SK-N-SH treated with all-trans-retinoic acid at 6 μM for 48 hours (cell line): ENCODE measurements around the gene ARHGAP26.

Source experiments
- ATAC-seq: fragments of 200-7000 bp; cut with Tn5 transposase; 3 replicates; pipeline ENCODE4 v1.9.1; 2020; ENCODE audit warnings: mild to moderate bottlenecking, moderate library complexity
- BACH2 ChIP-seq: fragments of 250-450 bp; sonication (Bioruptor Pico); IDR thresholded peaks from 2 replicates; pipeline ENCODE4 v1.9.0; 2021; ENCODE audit warnings: mild to moderate bottlenecking, borderline replicate concordance
- CSDC2 ChIP-seq: fragments of 250-450 bp; sonication (Bioruptor Pico); IDR thresholded peaks from 2 replicates; pipeline ENCODE4 v1.5.0; 2020; ENCODE audit warnings: mild to moderate bottlenecking, moderate library complexity
- ESRRG ChIP-seq: fragments of 250-450 bp; sonication (Bioruptor Pico); IDR thresholded peaks from 2 replicates; pipeline ENCODE4 v1.6.1; 2021; ENCODE audit warnings: mild to moderate bottlenecking
- GLIS3 ChIP-seq: fragments of 250-450 bp; sonication (Bioruptor Pico); IDR thresholded peaks from 2 replicates; pipeline ENCODE4 v1.5.0; 2020; ENCODE audit warnings: mild to moderate bottlenecking, moderate library complexity
- ISL1 ChIP-seq: fragments of 250-450 bp; sonication (Bioruptor Pico); IDR thresholded peaks from 2 replicates; pipeline ENCODE4 v2.1.2; 2022; ENCODE audit warnings: mild to moderate bottlenecking, moderate library complexity
- OSR1 ChIP-seq: fragments of 250-450 bp; sonication (Bioruptor Pico); IDR thresholded peaks from 2 replicates; pipeline ENCODE4 v1.8.0; 2022; ENCODE audit warnings: moderate library complexity, mild to moderate bottlenecking, inconsistent platforms
- POU6F1 ChIP-seq: fragments of 250-450 bp; sonication (Bioruptor Pico); IDR thresholded peaks from 2 replicates; pipeline ENCODE4 v1.8.0; 2021; ENCODE audit warnings: low read depth, mild to moderate bottlenecking, moderate library complexity, borderline replicate concordance
- RARB ChIP-seq: fragments of 250-450 bp; sonication (Bioruptor Pico); IDR thresholded peaks from 2 replicates; pipeline ENCODE4 v1.8.0; 2021; ENCODE audit warnings: mild to moderate bottlenecking, moderate library complexity
- SNAI2 ChIP-seq: fragments of 250-450 bp; sonication (Bioruptor Pico); IDR thresholded peaks from 2 replicates; pipeline ENCODE4 v1.5.0; 2020; ENCODE audit warnings: mild to moderate bottlenecking, moderate library complexity
- TCF4 ChIP-seq: fragments of 250-450 bp; sonication (Bioruptor Pico); IDR thresholded peaks from 2 replicates; pipeline ENCODE4 v1.8.0; 2021; ENCODE audit warnings: mild to moderate bottlenecking, moderate library complexity, borderline replicate concordance
- TOX ChIP-seq: fragments of 250-450 bp; sonication (Bioruptor Pico); IDR thresholded peaks from 2 replicates; pipeline ENCODE4 v1.8.0; 2021; ENCODE audit warnings: mild to moderate bottlenecking, moderate library complexity, borderline replicate concordance
- TSHZ2 ChIP-seq: fragments of 250-450 bp; sonication (Bioruptor Pico); IDR thresholded peaks from 2 replicates; pipeline ENCODE4 v1.5.0; 2020; ENCODE audit warnings: mild to moderate bottlenecking, moderate library complexity
- ZC3H10 ChIP-seq: fragments of 250-450 bp; sonication (Bioruptor Pico); IDR thresholded peaks from 2 replicates; pipeline ENCODE4 v1.5.1; 2021; ENCODE audit warnings: mild to moderate bottlenecking, moderate library complexity
- ZFP3 ChIP-seq: fragments of 250-450 bp; sonication (Bioruptor Pico); IDR thresholded peaks from 2 replicates; pipeline ENCODE4 v1.5.0; 2020; ENCODE audit warnings: mild to moderate bottlenecking, moderate library complexity
- ZFP30 ChIP-seq: fragments of 450-650 bp; formaldehyde crosslinking; IDR thresholded peaks from 2 replicates; pipeline ENCODE4 v1.5.0; 2022; ENCODE audit warnings: mild to moderate bottlenecking, moderate library complexity
- ZNF565 ChIP-seq: fragments of 450-650 bp; formaldehyde crosslinking; conservative IDR thresholded peaks from 2 replicates; pipeline ENCODE4 v1.5.0; 2020; ENCODE audit warnings: low read depth, mild to moderate bottlenecking, moderate library complexity
- ZNF70 ChIP-seq: fragments of 450-650 bp; formaldehyde crosslinking; IDR thresholded peaks from 2 replicates; pipeline ENCODE4 v1.5.0; 2020; ENCODE audit warnings: mild to moderate bottlenecking, moderate library complexity
- ZNF8 ChIP-seq: fragments of 450-650 bp; formaldehyde crosslinking; IDR thresholded peaks from 2 replicates; pipeline ENCODE4 v1.5.0; 2020; ENCODE audit warnings: mild to moderate bottlenecking, moderate library complexity
- TF ChIP-seq, protein P1 (sequence below): fragments of 250-450 bp; sonication (Bioruptor Pico); IDR thresholded peaks from 2 replicates; pipeline ENCODE4 v1.8.0; 2020; ENCODE audit warnings: mild to moderate bottlenecking, moderate library complexity, borderline replicate concordance
- TF ChIP-seq, protein P2 (sequence below): fragments of 250-450 bp; sonication (Bioruptor Pico); IDR thresholded peaks from 2 replicates; pipeline ENCODE4 v1.5.1; 2020; ENCODE audit warnings: low read depth, mild to moderate bottlenecking, moderate library complexity
- TF ChIP-seq, protein P3 (sequence below): fragments of 250-450 bp; sonication (Bioruptor Pico); IDR thresholded peaks from 2 replicates; pipeline ENCODE4 v1.5.1; 2021; ENCODE audit warnings: mild to moderate bottlenecking, moderate library complexity

Gene ARHGAP26

DNA sequence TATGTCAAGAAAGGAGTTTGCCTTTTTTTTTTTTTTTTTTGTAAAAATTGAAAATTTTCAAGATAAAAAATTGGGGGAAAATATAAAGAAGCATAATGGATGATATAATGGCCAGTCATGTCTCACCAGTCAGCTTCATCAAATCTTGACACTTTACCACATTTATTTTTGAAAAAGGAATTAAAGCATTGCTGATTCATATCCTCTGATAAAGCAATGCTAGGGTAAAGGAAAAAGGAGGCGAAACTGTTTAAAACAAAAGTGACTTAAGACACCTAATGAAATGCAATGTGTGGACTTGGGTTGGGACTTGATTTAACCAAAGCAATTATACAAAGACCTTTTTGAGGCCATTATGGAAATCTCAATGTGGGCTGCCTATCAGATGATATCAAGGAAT, 208.5 kb downstream of the ARHGAP26 start:
- ATAC-seq: no peak
- no peak for TF ChIP-seq CSDC2
- no peak for TF ChIP-seq ZNF8 (CRISPR knock-in tag)
- no peak for TF ChIP-seq ZNF70 (CRISPR knock-in tag)
- no peak for TF ChIP-seq ISL1 (CRISPR knock-in tag)
- TF ChIP-seq TSHZ2 (CRISPR knock-in tag): no peak
- no peak for TF ChIP-seq ESRRG (CRISPR knock-in tag)
- TF ChIP-seq, protein P1, sequence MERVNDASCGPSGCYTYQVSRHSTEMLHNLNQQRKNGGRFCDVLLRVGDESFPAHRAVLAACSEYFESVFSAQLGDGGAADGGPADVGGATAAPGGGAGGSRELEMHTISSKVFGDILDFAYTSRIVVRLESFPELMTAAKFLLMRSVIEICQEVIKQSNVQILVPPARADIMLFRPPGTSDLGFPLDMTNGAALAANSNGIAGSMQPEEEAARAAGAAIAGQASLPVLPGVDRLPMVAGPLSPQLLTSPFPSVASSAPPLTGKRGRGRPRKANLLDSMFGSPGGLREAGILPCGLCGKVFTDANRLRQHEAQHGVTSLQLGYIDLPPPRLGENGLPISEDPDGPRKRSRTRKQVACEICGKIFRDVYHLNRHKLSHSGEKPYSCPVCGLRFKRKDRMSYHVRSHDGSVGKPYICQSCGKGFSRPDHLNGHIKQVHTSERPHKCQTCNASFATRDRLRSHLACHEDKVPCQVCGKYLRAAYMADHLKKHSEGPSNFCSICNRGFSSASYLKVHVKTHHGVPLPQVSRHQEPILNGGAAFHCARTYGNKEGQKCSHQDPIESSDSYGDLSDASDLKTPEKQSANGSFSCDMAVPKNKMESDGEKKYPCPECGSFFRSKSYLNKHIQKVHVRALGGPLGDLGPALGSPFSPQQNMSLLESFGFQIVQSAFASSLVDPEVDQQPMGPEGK (CRISPR knock-in tag): no peak
- TF ChIP-seq GLIS3 (CRISPR knock-in tag): no peak
- TF ChIP-seq SNAI2 (CRISPR knock-in tag): no peak
- TF ChIP-seq POU6F1 (CRISPR knock-in tag): no peak
- TF ChIP-seq, protein P2, sequence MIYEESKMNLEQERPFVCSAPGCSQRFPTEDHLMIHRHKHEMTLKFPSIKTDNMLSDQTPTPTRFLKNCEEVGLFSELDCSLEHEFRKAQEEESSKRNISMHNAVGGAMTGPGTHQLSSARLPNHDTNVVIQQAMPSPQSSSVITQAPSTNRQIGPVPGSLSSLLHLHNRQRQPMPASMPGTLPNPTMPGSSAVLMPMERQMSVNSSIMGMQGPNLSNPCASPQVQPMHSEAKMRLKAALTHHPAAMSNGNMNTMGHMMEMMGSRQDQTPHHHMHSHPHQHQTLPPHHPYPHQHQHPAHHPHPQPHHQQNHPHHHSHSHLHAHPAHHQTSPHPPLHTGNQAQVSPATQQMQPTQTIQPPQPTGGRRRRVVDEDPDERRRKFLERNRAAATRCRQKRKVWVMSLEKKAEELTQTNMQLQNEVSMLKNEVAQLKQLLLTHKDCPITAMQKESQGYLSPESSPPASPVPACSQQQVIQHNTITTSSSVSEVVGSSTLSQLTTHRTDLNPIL (CRISPR knock-in tag): no peak
- TF ChIP-seq ZC3H10 (CRISPR knock-in tag): no peak
- no peak for TF ChIP-seq TOX (CRISPR knock-in tag)
- no peak for TF ChIP-seq BACH2 (CRISPR knock-in tag)
- TF ChIP-seq, protein P3, sequence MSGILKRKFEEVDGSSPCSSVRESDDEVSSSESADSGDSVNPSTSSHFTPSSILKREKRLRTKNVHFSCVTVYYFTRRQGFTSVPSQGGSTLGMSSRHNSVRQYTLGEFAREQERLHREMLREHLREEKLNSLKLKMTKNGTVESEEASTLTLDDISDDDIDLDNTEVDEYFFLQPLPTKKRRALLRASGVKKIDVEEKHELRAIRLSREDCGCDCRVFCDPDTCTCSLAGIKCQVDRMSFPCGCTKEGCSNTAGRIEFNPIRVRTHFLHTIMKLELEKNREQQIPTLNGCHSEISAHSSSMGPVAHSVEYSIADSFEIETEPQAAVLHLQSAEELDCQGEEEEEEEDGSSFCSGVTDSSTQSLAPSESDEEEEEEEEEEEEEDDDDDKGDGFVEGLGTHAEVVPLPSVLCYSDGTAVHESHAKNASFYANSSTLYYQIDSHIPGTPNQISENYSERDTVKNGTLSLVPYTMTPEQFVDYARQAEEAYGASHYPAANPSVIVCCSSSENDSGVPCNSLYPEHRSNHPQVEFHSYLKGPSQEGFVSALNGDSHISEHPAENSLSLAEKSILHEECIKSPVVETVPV: no peak
- no peak for TF ChIP-seq ZNF565 (CRISPR knock-in tag)
- no peak for TF ChIP-seq TCF4 (CRISPR knock-in tag)

- TF ChIP-seq TOX (CRISPR knock-in tag) (no peak), ZNF8 (CRISPR knock-in tag) (no peak), OSR1 (CRISPR knock-in tag) (no peak), TSHZ2 (CRISPR knock-in tag) (no peak)
- ATAC-seq: no peak
Measured at GRCh38 chr5:142979636-142980035, 209.5 kb downstream of the ARHGAP26 start.

DNA sequence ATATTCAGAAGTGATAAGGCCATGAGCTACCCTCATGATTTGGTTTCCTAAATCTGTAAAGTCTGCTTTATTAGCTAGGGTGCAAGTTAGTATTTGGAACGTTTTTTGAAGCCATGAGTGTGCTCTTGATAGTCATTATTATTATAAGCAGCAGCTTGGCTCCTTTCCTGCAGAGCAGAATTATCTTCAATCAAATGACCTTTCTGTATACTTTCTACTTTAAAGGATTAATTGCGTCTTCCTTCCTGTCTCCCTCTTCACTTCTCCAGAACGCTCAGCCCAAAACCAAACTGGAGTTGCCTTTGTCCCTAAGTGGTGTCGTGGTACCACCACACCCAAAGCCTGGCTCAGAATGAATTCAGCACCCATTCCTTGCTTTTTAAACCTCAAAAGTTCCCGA, 211.3 kb downstream of the ARHGAP26 start:
- ATAC-seq: no peak
- no peak for TF ChIP-seq RARB (CRISPR knock-in tag)
- no peak for TF ChIP-seq ZFP30 (CRISPR knock-in tag)
- TF ChIP-seq CSDC2: no peak
- TF ChIP-seq SNAI2 (CRISPR knock-in tag): no peak
- TF ChIP-seq ESRRG (CRISPR knock-in tag): no peak
- TF ChIP-seq OSR1 (CRISPR knock-in tag): no peak
- TF ChIP-seq, protein P3: no peak
- TF ChIP-seq TOX (CRISPR knock-in tag): no peak
- TF ChIP-seq ISL1 (CRISPR knock-in tag): no peak
- no peak for TF ChIP-seq GLIS3 (CRISPR knock-in tag)
- no peak for TF ChIP-seq ZNF70 (CRISPR knock-in tag)
- TF ChIP-seq ZNF8 (CRISPR knock-in tag): no peak
- no peak for TF ChIP-seq POU6F1 (CRISPR knock-in tag)
- no peak for TF ChIP-seq ZFP3 (CRISPR knock-in tag)
